ENCODE measurements around the gene ADARB2. TPM values are rescaled to one million over a fixed set of nuclear protein-coding genes. Genes with fewer than 3 reads are reported as not detected.

Gene ADARB2
- total RNA-seq, 1 donor from 2014 or later, result 38.7 TPM

DNA sequence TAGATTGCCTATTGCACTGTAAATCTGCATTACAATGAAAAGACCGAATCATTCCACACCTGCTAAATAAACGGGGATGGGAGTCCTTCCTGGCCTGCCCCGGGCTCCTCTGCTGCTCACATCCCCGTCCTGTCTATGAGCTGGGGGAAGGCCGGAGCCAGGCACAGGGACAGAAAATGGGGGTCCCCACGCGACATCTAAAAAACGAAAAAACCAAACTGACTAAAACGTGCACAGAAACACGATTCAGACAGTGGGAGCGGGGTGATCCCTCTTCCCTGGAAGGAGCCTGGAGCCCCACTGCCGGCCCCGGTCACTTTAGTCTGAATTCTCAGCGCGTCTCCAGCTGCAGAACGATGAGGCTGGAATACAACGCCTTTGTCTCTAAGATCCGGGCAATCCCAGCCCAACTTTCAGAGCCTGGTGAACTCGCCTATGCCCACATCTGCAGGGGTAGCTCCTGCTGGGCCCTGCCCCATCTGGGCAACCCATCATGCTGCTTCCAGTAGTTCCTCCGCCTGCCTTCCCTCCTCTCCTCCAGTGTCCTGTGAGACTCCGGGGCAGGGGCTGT lies 78.0 kb downstream of the ADARB2 start:
- TF ChIP-seq, protein P1, sequence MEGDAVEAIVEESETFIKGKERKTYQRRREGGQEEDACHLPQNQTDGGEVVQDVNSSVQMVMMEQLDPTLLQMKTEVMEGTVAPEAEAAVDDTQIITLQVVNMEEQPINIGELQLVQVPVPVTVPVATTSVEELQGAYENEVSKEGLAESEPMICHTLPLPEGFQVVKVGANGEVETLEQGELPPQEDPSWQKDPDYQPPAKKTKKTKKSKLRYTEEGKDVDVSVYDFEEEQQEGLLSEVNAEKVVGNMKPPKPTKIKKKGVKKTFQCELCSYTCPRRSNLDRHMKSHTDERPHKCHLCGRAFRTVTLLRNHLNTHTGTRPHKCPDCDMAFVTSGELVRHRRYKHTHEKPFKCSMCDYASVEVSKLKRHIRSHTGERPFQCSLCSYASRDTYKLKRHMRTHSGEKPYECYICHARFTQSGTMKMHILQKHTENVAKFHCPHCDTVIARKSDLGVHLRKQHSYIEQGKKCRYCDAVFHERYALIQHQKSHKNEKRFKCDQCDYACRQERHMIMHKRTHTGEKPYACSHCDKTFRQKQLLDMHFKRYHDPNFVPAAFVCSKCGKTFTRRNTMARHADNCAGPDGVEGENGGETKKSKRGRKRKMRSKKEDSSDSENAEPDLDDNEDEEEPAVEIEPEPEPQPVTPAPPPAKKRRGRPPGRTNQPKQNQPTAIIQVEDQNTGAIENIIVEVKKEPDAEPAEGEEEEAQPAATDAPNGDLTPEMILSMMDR (IDR thresholded peaks at IDR 0.05), result no peak
- H3K27ac Mint-ChIP-seq (ENCODE audit: unreplicated experiment), result no peak overlapping the region
- H3K27me3 Mint-ChIP-seq (ENCODE audit: unreplicated experiment), result peaks cover 13% of the 10 kb centered on the region
- DNase-seq (ENCODE audit: extremely low spot score, unreplicated experiment), result no peak
- no peaks in the 10 kb centered on the region for H3K9me3 Mint-ChIP-seq (ENCODE audit: unreplicated experiment)
- peaks cover 3% of the 10 kb centered on the region for H3K36me3 Mint-ChIP-seq (ENCODE audit: unreplicated experiment)
- no peak overlapping the region for H3K4me3 Mint-ChIP-seq (ENCODE audit: unreplicated experiment)
- peaks cover 18% of the 10 kb centered on the region for H3K4me1 Mint-ChIP-seq (ENCODE audit: unreplicated experiment)

- DNase-seq (ENCODE audit: extremely low spot score, unreplicated experiment), result no peak
- H3K27me3 Mint-ChIP-seq (ENCODE audit: unreplicated experiment), result peaks cover 13% of the 10 kb centered on the region
- H3K4me1 Mint-ChIP-seq (ENCODE audit: unreplicated experiment), result peaks cover 18% of the 10 kb centered on the region
- no peaks in the 10 kb centered on the region for H3K36me3 Mint-ChIP-seq (ENCODE audit: unreplicated experiment)
- H3K4me3 Mint-ChIP-seq (ENCODE audit: unreplicated experiment), result no peak overlapping the region
- H3K27ac Mint-ChIP-seq (ENCODE audit: unreplicated experiment), result no peak overlapping the region
- TF ChIP-seq, protein P1 (IDR thresholded peaks at IDR 0.05), result no peak
- no peaks in the 10 kb centered on the region for H3K9me3 Mint-ChIP-seq (ENCODE audit: unreplicated experiment)
Measured at GRCh38 chr10:1658658-1659057, 78.7 kb downstream of the ADARB2 start.

- TF ChIP-seq, protein P1 (IDR thresholded peaks at IDR 0.05), result no peak
- Mint-ChIP-seq H3K27me3 (ENCODE audit: unreplicated experiment) (peaks cover 13% of the 10 kb centered on the region), H3K27ac (ENCODE audit: unreplicated experiment) (no peak overlapping the region), H3K4me3 (ENCODE audit: unreplicated experiment) (no peak overlapping the region), H3K4me1 (ENCODE audit: unreplicated experiment) (peaks cover 18% of the 10 kb centered on the region), H3K9me3 (ENCODE audit: unreplicated experiment) (no peaks in the 10 kb centered on the region), H3K36me3 (ENCODE audit: unreplicated experiment) (no peaks in the 10 kb centered on the region)
- no peak for DNase-seq (ENCODE audit: extremely low spot score, unreplicated experiment)
Measured at GRCh38 chr10:1657479-1657878, 79.8 kb downstream of the ADARB2 start.

GRCh38 chr10:1655367-1655766 lies 82.0 kb downstream of the ADARB2 start:
- TF ChIP-seq, protein P1 (IDR thresholded peaks at IDR 0.05), result no peak

GRCh38 chr10:1654811-1655356 lies 82.4 kb downstream of the ADARB2 start:
- Mint-ChIP-seq H3K9me3 (ENCODE audit: unreplicated experiment) (no peaks in the 10 kb centered on the region), H3K27ac (ENCODE audit: unreplicated experiment) (no peak overlapping the region), H3K4me1 (ENCODE audit: unreplicated experiment) (peaks cover 18% of the 10 kb centered on the region), H3K4me3 (ENCODE audit: unreplicated experiment) (no peak overlapping the region), H3K27me3 (ENCODE audit: unreplicated experiment) (peaks cover 8% of the 10 kb centered on the region), H3K36me3 (ENCODE audit: unreplicated experiment) (no peaks in the 10 kb centered on the region)
- TF ChIP-seq, protein P1 (IDR thresholded peaks at IDR 0.05), result no peak
- no peak for DNase-seq (ENCODE audit: extremely low spot score, unreplicated experiment)

More at GRCh38 chr10:1655367-1655766, 82.0 kb downstream of the ADARB2 start:
- H3K27ac Mint-ChIP-seq (ENCODE audit: unreplicated experiment), result no peak overlapping the region
- peaks cover 8% of the 10 kb centered on the region for H3K27me3 Mint-ChIP-seq (ENCODE audit: unreplicated experiment)
- DNase-seq (ENCODE audit: extremely low spot score, unreplicated experiment), result no peak
- no peaks in the 10 kb centered on the region for H3K9me3 Mint-ChIP-seq (ENCODE audit: unreplicated experiment)
- no peak overlapping the region for H3K4me3 Mint-ChIP-seq (ENCODE audit: unreplicated experiment)
- peaks cover 18% of the 10 kb centered on the region for H3K4me1 Mint-ChIP-seq (ENCODE audit: unreplicated experiment)
- no peaks in the 10 kb centered on the region for H3K36me3 Mint-ChIP-seq (ENCODE audit: unreplicated experiment)
